ENCODE data around the gene METRN.

GRCh38 chr16:720447-720989 lies 5.6 kb downstream of the METRN start:
- TF ChIP-seq TAF1 (IDR thresholded peaks at IDR 0.05; ENCODE audit: borderline replicate concordance, low read depth, low read length) (no peak), POLR2A (IDR thresholded peaks at IDR 0.05; ENCODE audit: low read depth, low read length) (no peak)

All from GM12892 (cell line).